COR-L47 (cell line): Measurements from ENCODE around the gene PKP4.
A peak's percentile ranks its signal among the peaks of the same experiment; 100 is the strongest.

ENCODE experiments used
- DNase-seq: peaks from one replicate; lab custom pipeline; 2025; lab: John Stamatoyannopoulos, UW

Gene PKP4

DNA sequence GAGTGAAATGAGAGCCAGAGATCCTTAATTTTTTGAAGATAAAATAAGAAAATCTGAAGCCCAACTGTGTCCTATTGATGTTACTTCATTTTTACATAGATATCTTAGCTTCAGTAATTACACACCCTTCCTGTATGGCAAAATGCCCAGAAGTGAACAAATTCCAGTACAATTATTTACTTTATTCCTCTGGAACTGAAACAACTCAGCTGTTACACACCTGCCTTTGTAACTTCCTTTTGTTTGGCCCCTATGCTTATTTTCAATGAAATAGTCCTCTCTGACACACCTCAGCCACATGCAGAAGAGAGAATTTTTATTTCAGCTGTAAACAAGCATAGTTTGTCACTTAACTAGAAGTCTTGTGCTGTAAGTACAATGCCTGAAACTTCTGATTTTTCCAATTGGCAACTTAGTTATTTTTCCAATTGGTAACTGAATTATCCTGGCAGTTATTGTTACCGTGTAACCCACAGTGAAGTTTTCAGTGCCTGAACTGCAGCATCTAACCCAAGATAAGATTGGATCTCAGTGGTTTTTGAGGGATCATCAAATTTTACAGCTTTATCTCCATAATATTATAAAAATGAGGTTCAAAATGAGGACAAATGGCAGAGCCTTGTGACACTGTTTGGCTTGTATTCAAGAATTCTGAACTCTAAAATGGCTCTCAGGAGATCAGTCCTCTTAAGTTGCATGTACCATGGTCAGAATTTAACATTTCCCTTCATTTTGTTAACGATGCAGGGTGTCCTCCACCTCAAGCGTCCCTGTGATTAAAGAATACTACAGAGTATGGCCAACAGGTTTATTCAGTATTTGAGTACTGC, 82.6 kb downstream of the PKP4 start:
- DNase-seq, result peak; percentile 85

DNA sequence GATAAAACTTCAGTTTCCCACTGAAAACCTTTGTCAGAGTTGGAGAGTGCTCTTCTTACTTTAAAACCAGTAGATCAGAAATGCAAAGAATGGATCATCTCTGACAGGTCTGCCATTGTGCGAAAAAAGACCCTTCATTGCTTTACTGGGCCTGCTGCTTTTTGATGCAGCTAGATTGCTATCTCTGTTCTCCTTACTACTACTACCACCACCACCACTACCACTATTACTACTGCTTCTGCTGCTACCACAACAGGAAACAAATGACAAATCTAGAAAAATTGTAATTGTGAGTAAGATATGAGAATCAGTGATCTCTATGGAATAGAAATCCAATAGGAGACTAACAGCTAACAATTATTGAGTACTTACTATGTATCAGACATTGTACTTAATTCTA, 85.8 kb downstream of the PKP4 start:
- no peak for DNase-seq

DNA sequence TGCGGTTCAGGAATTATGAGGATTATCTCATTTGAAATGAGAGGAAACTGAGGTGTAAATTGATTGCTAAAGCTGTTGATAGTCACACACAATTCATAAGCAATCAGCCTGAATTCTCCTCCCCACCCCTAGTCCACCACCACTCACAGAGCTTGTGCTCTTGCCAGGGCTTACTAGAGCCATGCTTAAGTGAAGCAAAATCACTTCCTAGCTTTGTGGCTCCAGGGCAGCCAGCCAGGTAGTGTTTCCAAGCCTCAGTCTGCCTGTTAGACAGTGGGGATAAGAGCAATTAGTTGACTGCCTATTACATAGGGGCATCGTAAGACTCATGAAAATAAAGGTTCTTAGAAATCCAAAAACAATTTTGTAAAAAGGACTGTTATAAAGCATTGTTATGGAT, 87.2 kb downstream of the PKP4 start:
- no peak for DNase-seq

DNA sequence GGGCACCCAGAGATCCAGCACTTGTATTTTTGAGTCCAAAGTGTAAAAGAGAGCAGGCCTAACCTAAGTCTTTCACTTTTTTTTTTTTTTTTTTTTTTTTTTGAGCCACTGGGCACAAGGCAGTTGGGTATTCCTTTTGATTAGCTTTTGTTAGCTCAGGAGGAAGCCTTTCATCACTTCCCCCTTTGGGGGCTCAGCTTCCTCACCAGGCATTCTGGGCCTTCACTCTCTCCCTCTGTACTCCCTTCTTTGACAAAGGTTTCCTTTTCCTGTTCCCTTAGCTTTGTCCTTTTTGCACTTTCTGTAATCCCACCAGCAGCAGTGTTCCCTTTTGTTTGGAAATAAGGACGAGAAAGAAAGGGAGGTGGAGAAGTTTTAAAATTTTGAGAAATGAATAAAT, 88.2 kb downstream of the PKP4 start:
- no peak for DNase-seq

DNA sequence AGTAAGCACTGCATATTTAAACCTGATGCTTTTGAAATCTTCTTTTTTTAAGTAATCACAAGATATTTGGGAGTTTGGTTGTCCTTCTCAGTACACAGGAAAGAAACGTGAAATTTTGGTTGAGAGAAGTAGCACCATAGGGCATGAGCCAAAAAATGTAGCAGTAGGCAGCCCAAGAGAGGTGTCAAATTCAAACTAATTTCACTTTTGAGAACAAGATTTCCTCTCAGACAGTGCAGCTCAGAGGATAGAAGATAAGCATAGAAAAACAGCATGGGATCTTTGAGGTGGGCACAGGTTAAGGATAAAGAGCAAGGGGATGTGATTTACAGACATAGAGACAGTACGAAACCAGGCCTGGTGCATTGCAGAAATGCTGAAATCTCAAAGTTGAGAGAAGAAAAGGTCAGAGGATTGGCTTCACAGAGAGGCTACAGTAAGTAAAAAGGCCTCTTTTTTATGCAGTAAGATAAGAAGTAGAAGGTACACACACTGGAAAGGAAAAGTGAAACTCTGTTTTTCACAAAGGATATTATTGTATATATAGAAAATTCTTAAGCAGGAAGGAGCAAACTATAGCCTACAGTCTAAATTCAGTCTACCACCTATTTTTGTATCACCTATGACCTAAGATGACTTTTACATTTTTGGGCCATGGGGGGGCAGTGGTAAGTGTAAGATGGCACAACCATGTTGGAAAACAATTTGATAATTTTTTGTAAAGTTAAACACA, 89.8 kb downstream of the PKP4 start:
- DNase-seq, result no peak

DNA sequence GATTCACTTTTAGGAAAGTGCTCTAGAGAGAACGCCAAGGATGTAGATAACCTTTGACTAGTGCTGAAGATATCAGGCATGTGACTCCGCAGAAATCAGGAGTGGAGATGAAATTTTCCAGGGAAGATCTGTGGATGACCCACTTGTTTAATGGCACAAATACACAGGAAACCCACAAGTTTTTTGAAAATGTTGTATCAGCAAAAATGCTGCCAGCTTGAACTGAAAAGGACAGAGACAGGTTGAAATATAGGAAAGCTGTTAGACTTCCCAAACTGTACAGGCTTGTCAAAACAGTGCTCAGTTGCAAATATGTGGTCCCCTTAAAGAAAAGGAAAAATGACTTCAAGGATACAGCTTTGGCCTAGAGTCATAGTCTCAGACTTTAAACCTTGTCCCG, 96.5 kb downstream of the PKP4 start:
- no peak for DNase-seq

DNA sequence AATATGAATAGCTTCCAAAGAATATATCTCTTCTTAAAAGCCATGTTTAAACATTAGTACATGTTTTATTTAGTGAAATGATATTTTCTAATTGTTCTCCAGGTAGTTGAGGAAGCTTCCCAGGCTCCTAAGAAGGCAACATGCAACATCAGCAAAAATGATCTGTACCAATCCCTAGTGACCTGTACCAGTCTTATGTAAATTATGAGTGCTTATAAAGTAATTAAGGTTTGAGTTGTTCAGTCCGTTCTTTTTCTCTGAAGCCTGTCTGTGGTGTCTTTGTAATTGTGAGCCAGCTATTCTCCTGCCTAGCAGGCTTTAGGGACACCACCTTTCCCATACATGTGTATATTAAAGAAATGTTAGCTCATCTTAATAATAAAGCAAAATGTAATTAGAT, 98.2 kb downstream of the PKP4 start:
- DNase-seq, result no peak

DNA sequence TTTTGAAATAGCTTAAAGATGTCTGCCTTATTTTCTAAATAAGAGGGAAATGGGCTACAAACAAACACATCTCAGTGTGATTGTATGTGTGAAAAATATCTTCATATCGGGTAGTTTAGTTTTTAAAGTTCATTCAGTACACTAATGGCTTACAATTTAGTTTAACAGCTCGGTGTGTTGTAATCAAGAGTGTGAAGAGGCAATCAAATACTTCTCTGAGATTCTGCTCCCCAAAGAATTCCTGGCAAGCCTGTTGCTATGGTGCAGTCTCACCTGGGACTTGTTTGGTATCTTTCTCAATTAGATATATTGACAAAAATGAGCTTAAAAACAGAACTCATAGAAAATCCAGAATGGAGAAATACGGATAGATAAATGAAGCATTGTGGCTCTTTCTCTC, 99.4 kb downstream of the PKP4 start:
- DNase-seq, result no peak

DNA sequence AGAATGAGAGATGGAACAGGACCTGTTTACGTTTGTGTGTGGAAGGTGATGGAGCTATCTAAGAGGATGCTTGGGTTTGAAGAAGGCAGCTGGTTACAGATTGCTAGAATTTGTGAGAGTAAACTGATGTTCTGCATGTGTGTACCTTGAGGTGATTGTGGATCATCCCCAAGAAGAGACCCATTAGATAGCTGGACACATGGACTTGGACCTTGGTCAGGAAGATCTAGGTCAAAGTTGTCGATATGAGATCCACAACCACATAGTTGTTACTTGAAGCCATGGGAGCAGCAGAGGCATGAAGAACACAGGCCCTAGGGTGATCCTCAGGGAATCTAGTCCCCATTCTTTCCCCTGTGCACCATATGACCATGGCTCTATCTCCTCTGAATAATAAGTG, 101.0 kb downstream of the PKP4 start:
- DNase-seq, result no peak

DNA sequence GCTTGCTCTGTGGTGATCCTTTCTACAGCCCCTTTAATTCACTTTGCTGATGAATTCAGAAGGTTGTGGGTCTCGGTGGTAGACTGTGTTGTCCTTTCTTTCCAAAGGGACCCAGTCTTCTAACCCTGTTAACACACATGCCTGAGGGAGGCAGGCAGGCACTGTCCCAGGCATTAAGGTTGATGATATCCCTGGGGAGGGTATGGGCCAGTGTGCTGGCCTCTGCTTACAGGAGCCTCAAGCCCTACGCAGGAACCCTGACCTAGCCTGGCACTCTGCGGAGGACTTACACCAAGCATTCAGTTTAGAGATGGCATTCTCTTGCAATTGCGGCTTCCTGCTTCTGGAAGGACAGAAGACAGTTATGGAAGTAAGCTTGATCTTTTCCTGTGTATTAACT, 102.5 kb downstream of the PKP4 start:
- no peak for DNase-seq

DNA sequence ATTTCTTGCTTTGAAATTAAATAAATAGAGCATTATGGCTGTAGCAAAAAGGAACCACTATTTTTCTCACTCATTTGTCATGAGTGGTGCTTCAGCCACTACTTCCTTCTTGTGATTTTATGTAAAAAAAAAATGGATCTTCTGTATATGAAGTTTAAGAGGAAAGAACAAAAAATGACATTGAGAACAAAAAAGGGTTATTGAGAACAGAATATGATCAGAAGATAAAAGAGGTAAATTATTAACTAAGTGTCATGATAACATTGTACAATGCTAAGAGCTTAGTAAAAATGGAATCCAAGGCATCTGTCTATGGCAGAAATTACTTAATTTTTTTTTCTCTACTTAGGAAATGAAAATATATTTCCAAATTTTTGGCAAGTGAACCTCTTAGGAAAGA, 103.5 kb downstream of the PKP4 start:
- DNase-seq, result no peak

DNA sequence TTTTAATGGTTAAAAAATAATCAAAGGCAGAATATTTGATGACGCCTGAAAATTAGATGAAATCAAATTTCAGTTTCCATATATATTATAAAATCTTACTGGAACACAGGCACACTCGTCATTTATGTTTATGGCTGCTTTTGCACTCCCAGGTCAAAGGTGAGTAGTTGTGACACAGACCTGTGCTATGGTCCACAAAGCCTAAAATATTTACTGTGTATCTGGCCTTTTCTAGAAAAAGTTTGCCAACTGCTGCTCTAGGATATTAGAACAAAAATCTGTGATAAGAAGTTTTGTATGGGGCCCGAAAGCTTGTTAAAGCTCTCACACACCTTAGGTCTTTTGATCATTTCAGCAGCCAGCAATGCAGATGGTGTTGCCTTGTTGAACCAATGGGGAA, 104.3 kb downstream of the PKP4 start:
- DNase-seq, result no peak

DNA sequence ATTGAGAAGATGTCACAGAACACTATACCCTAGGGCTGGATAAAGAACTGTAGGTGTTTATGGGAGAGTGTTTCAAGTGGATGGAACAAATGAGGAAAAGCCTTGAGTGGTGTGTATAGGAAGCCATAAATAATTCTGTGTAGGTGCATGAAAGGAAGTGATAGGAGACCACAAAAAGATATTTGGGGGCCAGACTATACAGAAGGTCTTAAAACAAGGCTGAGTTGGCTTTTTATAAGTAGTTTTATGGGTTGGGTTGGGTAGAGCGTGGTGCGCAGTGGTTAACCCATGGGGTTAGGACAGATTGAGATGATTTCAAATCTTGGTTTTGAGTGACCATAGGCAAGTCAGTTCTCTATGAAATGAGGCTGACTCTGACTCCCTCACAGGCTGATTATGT, 110.5 kb downstream of the PKP4 start:
- no peak for DNase-seq

DNA sequence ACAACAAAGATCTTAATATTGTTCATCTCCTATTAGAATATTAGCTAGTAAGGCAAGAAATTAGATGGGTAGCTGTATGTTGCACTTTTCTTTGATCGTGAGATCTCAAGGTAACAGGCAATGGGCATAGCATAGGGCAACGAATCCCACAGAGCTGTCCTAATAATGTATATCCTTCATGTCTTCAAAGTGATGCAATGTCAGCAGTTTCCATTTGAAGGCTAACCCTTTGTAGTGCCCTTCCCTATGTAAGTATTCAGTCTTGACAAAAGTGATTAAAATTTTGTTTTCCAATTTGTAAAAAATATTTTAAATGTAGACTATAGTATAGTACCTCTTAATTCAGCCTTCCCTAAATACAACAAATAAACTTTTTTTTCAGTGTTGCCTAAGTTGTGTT, 112.5 kb downstream of the PKP4 start:
- no peak for DNase-seq

DNA sequence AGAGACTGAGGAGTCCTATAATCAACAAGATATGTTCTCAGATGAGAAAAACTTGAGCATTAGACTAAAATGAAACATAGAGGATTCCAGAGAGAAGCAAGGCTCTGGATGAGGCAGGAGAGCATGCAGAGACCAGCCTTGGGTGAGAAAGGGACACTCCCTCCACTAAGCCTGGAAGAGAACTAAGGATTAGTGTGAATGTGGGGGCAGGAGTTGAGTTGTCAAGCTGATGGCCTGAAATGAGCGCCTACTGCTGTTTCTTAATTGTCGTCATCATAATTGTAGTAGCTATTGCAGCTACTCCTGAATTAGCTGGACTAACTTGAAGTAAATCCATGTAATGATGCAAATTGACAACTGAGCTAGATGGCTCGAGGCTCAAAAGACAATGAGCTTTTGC, 114.1 kb downstream of the PKP4 start:
- DNase-seq, result no peak

DNA sequence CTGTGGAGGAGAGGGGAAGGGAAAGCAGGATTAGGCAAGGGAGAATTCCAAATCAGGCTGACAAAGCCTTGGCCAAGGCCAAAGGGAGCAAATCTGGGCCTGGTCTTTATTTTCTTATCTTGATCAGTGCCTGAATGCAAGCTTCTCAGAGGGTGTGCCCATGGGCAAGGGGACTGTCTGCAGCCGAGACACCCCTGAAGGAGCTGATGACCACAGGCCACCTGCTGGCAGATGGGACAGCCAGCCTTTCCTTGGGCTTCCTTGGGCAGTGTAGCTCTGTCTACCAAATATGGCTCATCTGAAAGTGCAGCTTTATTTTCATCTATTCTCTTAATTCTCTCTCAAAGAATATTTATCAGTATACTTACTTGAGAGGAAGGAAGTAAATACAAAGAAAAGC, 117.0 kb downstream of the PKP4 start:
- DNase-seq, result no peak

DNA sequence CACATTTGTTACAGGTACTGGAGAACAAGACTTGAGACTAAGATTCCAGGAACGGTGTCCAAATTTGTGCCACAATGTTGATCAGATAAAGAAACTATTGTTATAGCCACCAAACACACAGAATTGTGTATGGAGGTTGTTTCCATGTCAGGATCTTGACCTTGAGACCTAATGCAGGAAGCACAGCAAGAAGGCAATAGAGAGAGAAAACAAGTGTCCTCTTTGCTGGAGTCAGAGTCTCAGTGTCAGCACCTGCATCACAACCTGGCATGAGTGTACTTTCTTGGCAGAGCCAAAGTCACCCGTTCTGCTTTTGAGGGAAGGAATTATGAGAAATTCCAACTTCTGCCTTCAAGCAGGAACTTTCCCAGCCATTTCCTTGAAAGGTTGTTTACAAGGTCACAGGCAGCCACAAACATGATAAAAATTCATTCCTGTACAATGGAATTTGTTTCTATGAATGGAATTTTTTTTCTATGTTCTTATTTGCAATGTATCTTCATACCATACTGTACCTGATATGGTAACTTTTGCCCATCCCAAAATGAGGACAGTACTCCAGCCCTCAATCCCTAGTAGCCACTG, 118.4 kb downstream of the PKP4 start:
- no peak for DNase-seq

DNA sequence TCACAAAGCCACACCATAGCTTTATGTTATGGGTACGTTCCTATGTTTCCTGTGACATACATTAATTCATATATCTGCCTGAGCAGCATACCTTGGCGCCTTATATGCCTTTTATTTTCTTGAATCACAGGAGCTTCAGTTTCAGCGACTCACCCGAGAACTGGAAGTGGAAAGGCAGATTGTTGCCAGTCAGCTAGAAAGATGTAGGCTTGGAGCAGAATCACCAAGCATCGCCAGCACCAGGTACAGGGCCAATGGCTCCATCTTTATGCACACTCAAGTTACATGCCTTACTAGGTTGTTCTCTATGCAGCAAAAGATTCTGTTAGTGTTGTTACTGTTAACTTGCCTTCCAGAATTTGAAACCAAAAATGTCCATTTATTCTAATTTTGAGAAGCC, 120.4 kb downstream of the PKP4 start:
- no peak for DNase-seq

DNA sequence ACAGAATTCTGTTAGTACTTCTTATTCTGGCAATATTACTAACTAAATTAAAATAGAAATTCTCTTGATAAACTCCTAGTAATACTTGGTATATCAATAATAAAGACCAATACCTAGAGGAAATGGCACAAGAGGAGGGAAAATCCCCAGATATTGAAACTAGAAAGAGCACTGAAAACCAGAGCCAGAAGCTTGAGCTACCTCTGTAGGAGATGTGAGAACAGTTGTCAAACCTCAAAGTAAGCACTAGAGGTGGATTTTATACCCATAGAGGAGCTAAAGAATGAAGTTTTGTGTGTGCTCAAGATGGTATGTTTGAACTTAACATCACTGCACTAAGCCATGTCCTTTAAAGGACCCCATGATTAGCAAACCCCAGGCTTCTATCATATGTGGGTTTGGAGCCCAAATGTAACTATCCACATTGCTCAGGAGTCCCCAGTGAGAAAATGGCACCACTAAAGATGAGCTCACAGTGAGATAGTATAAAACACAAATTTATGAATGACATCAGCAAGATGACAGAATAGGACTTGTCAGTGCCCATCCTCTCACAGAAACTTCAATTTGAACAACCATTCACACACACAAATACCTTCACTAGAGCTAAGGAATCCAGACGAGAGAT, 122.1 kb downstream of the PKP4 start:
- no peak for DNase-seq

DNA sequence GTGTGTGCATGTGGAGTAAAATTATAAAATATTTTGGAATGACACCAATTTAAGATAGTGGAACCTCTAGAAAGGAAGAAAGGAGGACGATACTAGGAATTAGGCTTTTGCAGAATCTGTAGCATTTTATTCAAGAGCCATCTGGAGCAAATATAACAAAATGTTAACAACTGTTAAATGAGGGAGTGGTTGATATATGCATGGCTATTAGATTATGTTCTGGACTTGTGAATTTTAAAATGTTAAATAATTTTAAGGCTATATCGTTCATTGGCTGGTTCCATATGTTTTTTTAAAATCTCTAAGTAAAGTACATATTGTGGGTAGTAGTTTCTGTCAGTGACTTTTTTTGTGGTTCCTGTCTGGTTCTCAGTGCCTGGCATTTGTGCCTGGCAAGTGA, 123.2 kb downstream of the PKP4 start:
- DNase-seq, result no peak

DNA sequence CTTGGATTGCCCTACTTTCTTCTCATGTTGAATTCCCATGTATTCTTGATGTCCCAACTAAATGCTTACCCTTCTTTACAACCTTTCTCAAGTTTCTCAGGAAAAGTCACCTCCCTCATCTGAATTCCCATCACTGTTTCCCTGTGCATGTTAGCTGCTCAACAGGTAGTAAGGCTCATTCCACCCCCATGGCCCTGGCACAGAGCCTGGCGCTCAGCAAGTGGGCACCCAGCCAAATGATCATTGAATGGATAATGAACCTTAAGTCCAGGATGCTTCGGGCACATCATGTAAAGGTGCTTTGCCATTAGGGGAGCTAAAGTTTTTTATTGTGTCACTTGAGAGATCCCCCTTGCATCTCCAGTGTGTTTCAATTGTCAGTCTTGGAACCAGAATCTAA, 124.0 kb downstream of the PKP4 start:
- peak; percentile 58 for DNase-seq

DNA sequence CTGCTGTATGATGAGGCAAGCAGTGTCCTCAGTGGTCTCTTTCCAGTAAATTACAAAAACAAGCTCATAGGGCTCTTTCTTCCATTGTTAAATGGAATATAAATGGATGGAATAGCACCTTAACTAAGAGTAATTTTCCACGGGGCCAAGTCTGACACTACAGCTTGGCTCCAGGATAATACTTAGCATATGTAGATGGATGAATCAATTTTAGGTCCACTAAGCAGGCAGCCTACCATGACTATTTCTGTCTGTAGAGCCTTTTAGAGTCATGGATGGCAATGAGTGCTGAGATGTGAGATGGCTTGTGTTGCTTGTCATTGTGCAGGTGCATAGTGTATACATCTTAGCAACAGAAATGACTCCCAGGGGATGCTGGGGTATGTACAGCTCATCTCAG, 125.9 kb downstream of the PKP4 start:
- DNase-seq, result no peak

DNA sequence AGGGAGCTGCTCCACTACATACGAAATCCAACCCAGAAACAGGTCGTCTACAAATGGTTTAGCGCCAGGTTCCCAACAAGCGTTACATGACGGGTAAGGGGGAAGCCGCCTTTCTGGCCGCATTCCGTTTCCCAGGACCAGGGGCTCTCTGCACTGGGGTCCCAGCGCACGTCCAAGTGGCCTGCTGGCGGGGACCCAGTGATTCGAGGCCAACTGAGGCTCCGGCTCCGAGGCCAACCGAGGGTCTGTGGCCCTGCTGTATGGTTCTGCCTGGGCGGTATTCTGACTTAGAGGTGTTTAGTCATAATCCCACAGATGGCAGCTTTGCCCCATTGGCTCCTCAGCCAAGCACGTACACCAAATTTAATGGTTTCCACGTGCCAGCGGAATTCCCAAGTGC, 127.2 kb downstream of the PKP4 start:
- no peak for DNase-seq
